CD4-positive, alpha-beta T cell treated with Interleukin-10 for 1 hour (primary cell): Measurements from ENCODE around the gene DHRS13.
A peak's percentile ranks its signal among the peaks of the same experiment; 100 is the strongest.
"Not testable (repeated sequence)": the region's sequence is repeated elsewhere in the genome, so short reads cannot be mapped to it uniquely, and the experiment has no call there.

Experiments
- DNase-seq: peaks from one replicate; pipeline ENCODE4 v3.0.0-alpha.2; 2020

The DHRS13 gene

DNA sequence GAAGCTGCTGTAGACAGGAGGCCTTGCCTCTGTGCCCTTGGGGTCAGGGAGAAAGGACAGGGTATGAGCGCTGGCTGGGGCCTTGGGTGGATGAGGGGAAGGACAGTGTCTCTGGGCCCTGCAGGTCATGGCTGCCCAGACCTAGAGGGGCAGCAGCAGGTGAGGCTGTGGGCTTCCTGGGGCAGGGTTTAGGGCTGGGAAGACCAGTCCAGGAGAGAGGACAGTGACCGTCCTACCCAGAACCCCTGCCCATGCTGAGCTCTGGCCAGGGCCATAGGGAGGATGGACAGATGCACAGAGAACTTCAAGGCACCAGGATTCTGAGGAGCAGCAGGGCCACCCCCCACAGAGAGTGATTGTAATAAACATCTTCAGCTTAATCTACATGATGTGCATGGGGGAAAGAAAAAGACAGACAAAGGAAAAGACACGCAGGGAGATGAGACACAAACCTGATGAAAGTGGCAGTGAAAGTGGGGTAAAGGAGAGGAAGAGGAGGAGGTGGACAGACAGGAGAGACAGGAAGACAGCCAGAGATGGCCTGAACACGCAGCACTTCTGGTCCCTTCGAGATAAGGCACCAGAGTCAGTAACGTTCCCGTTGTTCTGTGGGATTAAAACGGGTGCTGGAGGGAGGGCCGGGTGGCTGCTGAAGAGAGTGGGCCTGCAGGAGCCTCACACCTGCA is 22.9 kb downstream of the DHRS13 start:
- no peak for DNase-seq

- DNase-seq = no peak
Measured at GRCh38 chr17:28878981-28879380, 23.9 kb downstream of the DHRS13 start.

DNA sequence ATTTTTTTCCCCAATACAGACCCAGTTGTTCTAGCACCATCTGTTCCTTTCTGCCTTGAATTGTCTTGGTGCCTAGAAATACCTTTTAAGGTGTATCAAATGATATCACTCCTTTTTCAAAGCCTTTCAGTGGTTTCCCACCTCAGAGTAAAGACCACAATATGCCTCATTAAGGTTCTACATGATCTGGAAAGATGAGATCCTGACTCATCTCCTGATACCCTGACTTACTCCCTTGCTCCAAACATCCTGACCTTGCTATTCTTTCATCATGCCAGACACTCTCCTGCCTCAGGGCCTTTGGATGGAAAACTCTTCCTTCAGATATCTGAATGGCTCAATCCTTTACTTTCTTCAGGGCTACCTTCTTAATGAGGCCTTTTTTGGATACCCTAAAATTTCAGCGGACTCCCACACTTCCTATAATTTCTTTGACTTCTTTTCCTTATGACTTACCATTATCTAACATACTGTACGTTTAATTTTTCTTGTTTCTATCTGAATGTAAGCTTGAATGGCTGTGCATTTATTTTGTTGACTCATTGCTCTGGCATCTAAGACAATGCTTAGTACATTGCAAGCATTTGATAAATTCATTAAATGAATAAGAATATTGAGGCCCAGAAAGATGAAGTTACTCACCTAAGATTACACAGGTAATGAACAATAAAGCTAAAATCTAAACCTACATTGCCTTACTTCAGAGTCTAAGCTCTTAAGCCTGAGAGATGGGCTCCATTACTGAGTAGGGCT is 24.5 kb downstream of the DHRS13 start:
- DNase-seq = no peak

GRCh38 chr17:28877150-28877711 is 25.6 kb downstream of the DHRS13 start:
- not testable (repeated sequence) for DNase-seq

DNA sequence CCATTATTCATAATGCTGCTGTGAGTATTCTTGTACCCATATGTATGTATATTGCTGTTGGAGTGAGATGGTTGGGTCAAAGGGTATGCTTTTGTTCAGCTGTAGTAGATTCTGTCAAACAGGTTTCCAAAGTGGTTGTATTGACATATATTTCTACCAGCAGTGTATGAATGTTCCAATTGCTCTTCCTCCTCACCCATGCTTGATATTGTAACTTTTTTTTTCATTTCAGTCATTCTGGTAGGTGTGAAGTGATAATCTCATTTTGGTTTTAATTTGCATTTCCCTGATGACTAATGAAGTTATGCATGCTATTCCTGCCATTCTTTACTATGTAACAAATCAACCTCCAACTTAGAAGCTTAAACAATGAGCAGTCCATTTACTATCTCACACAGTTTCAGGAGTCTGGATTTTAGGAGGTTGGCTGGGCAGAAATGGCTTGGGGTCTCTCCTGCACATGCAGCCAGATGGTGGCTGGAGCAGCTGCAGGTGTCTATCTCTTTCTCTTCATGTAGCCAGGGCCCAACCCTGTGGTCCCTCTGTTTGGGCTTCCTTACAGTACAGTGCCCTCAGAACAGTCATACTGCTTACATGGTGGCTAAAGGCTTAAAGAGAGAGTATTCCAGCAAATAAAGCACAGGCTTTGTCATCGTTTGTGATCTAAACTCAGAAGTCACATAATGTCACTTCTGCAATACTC is 26.9 kb downstream of the DHRS13 start:
- no peak for DNase-seq

DNA sequence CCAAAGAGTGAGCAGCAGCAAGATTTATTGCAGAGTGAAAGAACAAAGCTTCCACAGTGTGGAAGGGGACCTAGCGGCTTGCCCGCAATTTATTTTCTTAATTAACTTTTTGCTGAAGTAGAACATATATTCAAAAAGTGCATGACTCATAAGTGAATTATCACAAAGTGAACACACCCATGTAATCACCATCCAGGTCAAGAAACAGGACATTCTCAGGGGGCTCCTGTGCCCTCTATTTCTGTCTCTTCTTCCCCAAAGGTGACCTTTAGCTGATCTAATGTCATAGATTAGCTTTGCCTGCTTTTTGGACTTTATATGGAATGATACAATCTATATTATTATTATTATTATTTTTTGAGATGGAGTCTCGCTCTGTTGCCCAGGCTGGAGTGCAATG is 28.1 kb downstream of the DHRS13 start:
- DNase-seq = no peak

DNA sequence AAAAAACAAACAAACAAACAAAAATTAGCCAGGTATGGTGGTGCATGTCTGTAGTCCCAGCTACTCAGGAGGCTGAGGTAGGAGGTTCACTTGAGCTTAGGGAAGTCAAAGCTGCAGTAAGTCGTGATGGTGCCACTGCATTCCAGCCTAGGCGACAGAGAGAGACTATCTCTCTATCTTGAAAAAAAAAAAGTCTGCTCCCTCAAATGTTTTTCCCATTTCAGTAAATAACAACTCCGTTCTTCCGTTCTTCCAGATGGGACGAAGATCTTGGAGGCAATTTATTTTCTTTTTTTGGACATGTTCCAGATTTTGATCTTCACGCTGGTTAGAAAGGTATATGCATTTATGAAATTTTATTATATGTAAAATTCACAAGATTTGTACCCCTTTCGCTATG is 29.0 kb downstream of the DHRS13 start:
- no peak for DNase-seq

DNA sequence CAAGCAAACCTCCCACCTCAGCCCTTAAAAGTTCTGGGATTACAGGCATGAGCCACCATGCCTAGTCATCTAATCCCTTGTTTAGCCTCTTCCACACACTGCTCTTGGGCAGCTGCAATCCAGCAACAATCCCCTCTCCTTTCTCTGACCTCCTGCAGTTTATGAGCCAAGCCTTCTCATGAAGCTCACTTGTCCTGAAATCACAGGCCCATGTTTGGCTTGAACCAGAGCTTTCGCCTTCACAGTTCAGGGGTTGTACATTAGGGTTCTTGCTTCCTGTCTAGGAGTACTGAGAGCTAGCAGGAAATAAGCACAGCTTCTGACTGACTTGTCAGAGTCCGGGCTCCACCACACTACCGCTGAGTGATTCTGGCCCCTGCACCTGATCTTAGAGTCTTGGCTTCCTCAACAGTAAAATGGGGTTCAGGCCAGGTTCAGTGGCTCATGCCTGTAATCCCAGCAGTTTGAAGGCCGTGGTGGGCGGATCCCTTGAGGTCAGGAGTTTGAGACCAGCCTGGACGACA is 31.8 kb downstream of the DHRS13 start:
- DNase-seq = peak; percentile 36

DNA sequence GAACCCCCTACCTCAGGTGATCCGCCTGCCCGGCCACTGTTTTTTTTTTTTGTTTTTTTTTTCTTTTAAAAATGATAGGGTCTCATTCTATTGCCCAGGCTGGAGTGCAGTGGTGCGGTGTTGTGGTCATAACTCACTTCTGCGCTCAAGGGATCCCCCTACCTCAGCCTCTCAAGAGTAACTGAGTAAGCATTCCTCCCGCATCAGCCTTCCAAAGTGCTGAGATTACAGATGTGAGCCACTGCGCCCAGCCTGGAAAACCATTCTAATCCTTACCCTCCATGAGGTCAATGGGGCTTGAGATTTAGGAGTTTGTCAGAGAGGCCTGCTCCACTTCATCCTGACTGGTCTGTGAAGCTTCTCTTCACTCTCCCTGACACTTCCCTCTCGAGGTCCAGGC is 35.6 kb downstream of the DHRS13 start:
- no peak for DNase-seq

DNA sequence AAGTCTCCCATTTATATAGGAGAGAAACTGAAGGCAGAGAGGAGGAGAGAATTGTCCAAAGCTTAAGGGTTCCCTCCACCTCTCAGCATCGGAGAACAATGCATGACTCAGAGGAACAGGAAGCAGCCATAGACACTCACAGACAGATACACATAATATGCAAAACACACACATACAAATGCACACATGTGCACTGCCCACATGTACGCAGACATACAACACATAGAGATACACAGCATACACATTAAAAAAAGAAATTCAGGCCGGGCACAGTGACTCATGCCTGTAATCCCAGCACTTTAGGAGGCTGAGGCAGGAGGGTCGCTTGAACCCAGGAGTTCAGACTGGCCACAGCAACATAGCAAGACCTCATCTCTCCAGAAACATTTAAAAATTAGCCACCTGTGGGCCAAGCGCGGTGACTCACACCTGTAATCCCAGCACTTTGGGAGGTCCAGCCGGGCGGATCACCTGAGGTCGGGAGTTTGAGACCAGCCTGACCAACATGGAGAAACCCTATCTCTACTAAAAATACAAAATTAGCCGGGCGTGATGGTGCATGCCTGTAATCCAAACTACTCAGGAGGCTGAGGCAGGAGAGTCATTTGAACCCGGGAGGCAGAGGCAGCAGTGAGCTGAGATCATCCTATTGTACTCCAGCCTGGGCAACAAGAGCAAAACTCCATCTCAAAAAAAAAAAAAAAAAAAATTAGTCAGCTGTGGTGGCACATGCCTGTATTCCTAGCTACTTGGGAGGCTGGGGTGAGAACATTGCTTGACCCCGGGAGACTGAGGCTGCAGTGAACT is 36.7 kb downstream of the DHRS13 start:
- DNase-seq = no peak

GRCh38 chr17:28864991-28865849 is 37.7 kb downstream of the DHRS13 start:
- DNase-seq = no peak

- no peak for DNase-seq
Measured at GRCh38 chr17:28863953-28864352, 38.9 kb downstream of the DHRS13 start.

DNA sequence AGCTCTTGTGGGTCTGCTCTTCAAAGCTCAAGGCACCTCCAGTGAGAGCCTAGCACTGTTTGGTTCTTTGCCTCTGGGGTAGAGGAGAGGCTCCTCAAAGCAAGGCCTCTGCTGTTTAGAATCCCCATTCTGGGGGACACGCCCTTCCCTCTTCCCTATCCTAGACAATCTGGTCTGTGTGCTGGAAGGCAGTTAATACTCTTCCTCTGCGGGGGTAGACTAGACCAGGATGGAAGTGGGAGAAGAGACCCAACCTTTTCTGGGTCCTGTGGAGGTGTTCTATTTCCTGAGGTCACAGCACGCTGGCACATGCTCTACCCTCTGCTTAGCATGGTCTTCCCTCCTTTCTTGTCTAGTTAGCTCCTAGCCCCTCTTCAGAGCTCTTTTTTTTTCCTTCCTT is 40.3 kb downstream of the DHRS13 start:
- DNase-seq = no peak

- no peak for DNase-seq
Measured at GRCh38 chr17:28861393-28862203, 41.3 kb downstream of the DHRS13 start.

DNA sequence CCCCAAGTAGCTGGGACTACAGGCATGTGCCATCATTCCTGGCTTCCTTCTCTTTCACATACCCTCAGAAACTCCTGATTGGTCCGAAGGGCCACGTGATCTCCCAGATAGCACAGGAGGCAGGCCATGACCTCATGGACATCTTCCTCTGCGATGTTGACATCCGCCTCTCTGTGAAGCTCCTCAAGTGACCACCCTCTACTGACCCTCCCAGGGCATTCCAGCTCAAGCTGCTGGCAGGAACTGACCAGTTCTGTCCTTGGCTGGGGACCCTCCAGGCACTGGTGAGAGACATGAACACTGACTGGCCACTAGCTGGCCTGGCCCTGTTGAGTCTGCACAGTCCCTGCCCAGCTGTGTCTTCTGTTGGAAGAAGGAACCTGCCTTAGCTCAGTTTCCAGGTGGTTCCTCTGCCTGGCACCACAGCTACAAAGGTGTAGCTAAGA is 42.5 kb downstream of the DHRS13 start:
- no peak for DNase-seq

GRCh38 chr17:28858801-28859355 is 44.0 kb downstream of the DHRS13 start:
- no peak for DNase-seq

DNA sequence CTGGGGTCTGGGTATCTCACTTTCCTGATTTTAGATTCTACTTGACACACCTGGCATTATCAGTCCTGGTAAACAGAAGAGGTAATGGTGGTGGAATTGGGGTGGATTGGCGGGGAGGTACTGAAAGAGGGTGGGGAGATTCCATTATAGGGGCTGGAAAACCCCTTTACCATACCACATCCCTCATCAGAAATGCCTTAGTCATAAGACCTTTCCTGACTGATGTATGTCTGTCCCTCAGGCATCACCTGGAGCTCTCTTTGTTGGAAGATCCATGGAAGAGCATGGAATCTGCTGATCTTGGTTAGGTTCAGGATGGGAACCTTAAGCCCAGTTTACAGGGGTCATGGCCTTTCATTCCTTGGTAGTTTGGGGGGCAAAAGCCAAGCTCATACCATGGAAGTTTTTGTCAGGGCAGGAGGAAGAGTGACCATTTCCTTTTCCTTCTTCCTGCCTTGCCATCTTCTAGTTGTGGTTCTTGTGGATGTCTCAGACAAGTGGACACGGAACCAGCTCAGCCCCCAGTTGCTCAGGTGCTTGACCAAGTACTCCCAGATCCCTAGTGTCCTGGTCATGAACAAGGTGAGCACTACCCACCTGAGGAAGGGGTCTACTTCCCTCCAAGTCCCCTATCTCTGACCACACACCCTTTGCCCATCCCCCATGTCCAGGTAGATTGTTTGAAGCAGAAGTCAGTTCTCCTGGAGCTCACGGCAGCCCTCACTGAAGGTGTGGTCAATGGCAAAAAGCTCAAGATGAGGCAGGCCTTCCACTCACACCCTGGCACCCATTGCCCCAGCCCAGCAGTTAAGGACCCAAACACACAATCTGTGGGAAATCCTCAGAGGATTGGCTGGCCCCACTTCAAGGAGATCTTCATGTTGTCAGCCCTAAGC is 44.7 kb downstream of the DHRS13 start:
- DNase-seq = no peak

DNA sequence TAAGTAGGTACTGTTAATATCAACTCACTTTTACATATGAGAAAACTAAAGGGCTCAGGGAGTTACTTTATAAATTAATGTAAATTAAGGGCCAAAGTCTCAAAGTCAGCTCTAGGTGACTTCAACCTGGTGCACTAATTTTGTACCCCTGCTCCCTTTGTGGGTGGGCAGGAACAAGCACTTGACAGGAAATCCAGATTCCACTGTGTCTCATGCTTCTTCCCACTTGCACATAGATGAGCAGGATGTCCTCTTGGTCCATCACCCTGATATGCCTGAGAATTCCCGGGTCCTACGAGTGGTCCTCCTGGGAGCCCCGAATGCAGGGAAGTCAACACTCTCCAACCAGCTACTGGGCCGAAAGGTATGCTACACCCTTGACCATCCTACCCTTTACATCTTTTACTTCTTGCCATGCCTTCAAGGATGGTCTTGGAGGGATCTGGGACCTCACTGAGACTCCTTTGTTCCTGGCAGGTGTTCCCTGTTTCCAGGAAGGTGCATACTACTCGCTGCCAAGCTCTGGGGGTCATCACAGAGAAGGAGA is 46.8 kb downstream of the DHRS13 start:
- DNase-seq = no peak

- no peak for DNase-seq
Measured at GRCh38 chr17:28855336-28855679, 47.6 kb downstream of the DHRS13 start.
